GM12878 (cell line): Measurements from ENCODE around the gene PEX11B.

Experiments
- ATF7 ChIP-seq: fragments of 450-650 bp; IDR thresholded peaks from 2 replicates; pipeline ENCODE4 v1.6.1; 2016; ENCODE audit warnings: low read depth, mild to moderate bottlenecking
- CHD4 ChIP-seq: fragments of 200-600 bp; sonication (generic); IDR thresholded peaks from 2 replicates; pipeline ENCODE4 v1.6.1; 2016; ENCODE audit warnings: mild to moderate bottlenecking
- CREM ChIP-seq: IDR thresholded peaks from 2 replicates; pipeline ENCODE4 v1.6.1; 2014; ENCODE audit warnings: antibody characterized with exemption, low read depth
- ESRRA ChIP-seq: IDR thresholded peaks from 2 replicates; pipeline ENCODE4 v1.6.1; 2012; ENCODE audit warnings: mild to moderate bottlenecking, low read length, improper control_type of control experiment
- ETV6 ChIP-seq, 2 experiments: fragments of 450-650 bp in 1 of 2; IDR thresholded peaks in 1 of 2; conservative IDR thresholded peaks in 1 of 2; 2 replicates each; pipeline ENCODE4 v1.6.1; 2014; ENCODE audit warnings: antibody characterized with exemption in 1 of 2, borderline replicate concordance in 1 of 2, low read depth in 1 of 2, mild to moderate bottlenecking in 1 of 2, moderate library complexity in 1 of 2
- KDM1A ChIP-seq: fragments of 200-600 bp; sonication (generic); IDR thresholded peaks from 2 replicates; pipeline ENCODE4 v1.6.1; 2016; ENCODE audit warnings: borderline replicate concordance
- PAX5 ChIP-seq: IDR thresholded peaks from 2 replicates; pipeline ENCODE4 v1.6.1; 2011; ENCODE audit warnings: low read depth, low read length, borderline replicate concordance
- POLR2AphosphoS5 ChIP-seq: IDR thresholded peaks from 2 replicates; pipeline ENCODE4 v1.6.1; 2011; ENCODE audit warnings: mild to moderate bottlenecking, low read length, inconsistent platforms
- REST ChIP-seq: IDR thresholded peaks from 2 replicates; pipeline ENCODE4 v1.6.1; 2012; ENCODE audit warnings: mild to moderate bottlenecking, low read depth, low read length
- ZSCAN29 ChIP-seq: fragments of 450-650 bp; IDR thresholded peaks from 2 replicates; pipeline ENCODE4 v1.6.1; 2017; ENCODE audit warnings: mild to moderate bottlenecking, moderate library complexity
- TF ChIP-seq, protein P1 (sequence below), 3 experiments: IDR thresholded peaks in 2 of 3; conservative IDR thresholded peaks in 1 of 3; 2 replicates each; pipeline ENCODE4 v1.5.1; 2011; ENCODE audit warnings: low read depth in 3 of 3, low read length in 3 of 3, mild to moderate bottlenecking in 3 of 3, control low read depth in 2 of 3, moderate library complexity in 2 of 3, inconsistent platforms in 1 of 3, mixed read lengths in 1 of 3; ENCODE audit not compliant: control insufficient read depth in 2 of 3, insufficient read depth in 1 of 3; ENCODE audit errors: extremely low read depth in 1 of 3

GRCh38 chr1:145952903-145953302, 34.4 kb upstream of the PEX11B start:
- TF ChIP-seq, protein P1, sequence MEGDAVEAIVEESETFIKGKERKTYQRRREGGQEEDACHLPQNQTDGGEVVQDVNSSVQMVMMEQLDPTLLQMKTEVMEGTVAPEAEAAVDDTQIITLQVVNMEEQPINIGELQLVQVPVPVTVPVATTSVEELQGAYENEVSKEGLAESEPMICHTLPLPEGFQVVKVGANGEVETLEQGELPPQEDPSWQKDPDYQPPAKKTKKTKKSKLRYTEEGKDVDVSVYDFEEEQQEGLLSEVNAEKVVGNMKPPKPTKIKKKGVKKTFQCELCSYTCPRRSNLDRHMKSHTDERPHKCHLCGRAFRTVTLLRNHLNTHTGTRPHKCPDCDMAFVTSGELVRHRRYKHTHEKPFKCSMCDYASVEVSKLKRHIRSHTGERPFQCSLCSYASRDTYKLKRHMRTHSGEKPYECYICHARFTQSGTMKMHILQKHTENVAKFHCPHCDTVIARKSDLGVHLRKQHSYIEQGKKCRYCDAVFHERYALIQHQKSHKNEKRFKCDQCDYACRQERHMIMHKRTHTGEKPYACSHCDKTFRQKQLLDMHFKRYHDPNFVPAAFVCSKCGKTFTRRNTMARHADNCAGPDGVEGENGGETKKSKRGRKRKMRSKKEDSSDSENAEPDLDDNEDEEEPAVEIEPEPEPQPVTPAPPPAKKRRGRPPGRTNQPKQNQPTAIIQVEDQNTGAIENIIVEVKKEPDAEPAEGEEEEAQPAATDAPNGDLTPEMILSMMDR (IDR thresholded peaks at IDR 0.05 in 2 of 3, conservative IDR thresholded peaks at IDR 0.05 in 1 of 3; ENCODE audit: control insufficient read depth in 2 of 3, extremely low read depth in 1 of 3, insufficient read depth in 1 of 3, low read depth in 3 of 3, low read length in 3 of 3), result no peak
- TF ChIP-seq CHD4, result no peak
- no peak for TF ChIP-seq REST
- TF ChIP-seq ETV6 (conservative IDR thresholded peaks at IDR 0.05 in 1 of 2, IDR thresholded peaks at IDR 0.05 in 1 of 2; ENCODE audit: borderline replicate concordance in 1 of 2, low read depth in 1 of 2), result no peak
- TF ChIP-seq KDM1A, result no peak
- TF ChIP-seq ZSCAN29, result no peak
- no peak for TF ChIP-seq ESRRA
- no peak for TF ChIP-seq CREM
- TF ChIP-seq PAX5, result no peak
- no peak for TF ChIP-seq POLR2AphosphoS5
- TF ChIP-seq ATF7, result no peak
